Trophoblast cell (in vitro differentiated cells and primary cell): Measurements from ENCODE around the gene B4GALT4.
"Not testable (repeated sequence)": the region's sequence is repeated elsewhere in the genome, so short reads cannot be mapped to it uniquely, and the experiment has no call there.

Experiments
- DNase-seq, 2 donors: peaks; one replicate each; pipeline ENCODE4 v3.0.0-alpha.2; 2016
- H2AFZ ChIP-seq: 2 replicates; pipeline ENCODE4 v1.6.1; 2013; ENCODE audit warnings: low read length, moderate library complexity, mild to moderate bottlenecking; ENCODE audit not compliant: insufficient read depth, poor library complexity
- H2AK5ac ChIP-seq: 2 replicates; pipeline ENCODE4 v1.6.1; 2013; ENCODE audit warnings: mild to moderate bottlenecking, low read length
- H2BK120ac ChIP-seq: 2 replicates; pipeline ENCODE4 v1.6.1; 2013; ENCODE audit warnings: low read length, mild to moderate bottlenecking, moderate library complexity; ENCODE audit not compliant: insufficient read depth, poor library complexity
- H2BK12ac ChIP-seq: 2 replicates; pipeline ENCODE4 v1.6.1; 2013; ENCODE audit warnings: mild to moderate bottlenecking, low read length, moderate library complexity
- H2BK5ac ChIP-seq: 2 replicates; pipeline ENCODE4 v1.6.1; 2013; ENCODE audit warnings: low read length, low read depth, moderate library complexity, mild to moderate bottlenecking; ENCODE audit not compliant: poor library complexity
- H3K14ac ChIP-seq: 2 replicates; pipeline ENCODE4 v1.6.1; 2013; ENCODE audit warnings: mild to moderate bottlenecking, low read length
- H3K18ac ChIP-seq: 2 replicates; pipeline ENCODE4 v1.6.1; 2013; ENCODE audit warnings: mild to moderate bottlenecking, low read length
- H3K23ac ChIP-seq: 2 replicates; pipeline ENCODE4 v1.6.1; 2013; ENCODE audit warnings: low read length
- H3K27ac ChIP-seq: 2 replicates; pipeline ENCODE4 v1.5.1; 2013; ENCODE audit warnings: low read depth, mild to moderate bottlenecking, inconsistent platforms, low read length, moderate library complexity
- H3K27me3 ChIP-seq: 2 replicates; pipeline ENCODE4 v1.6.1; 2013; ENCODE audit warnings: inconsistent platforms, mild to moderate bottlenecking, low read length, moderate library complexity; ENCODE audit not compliant: insufficient read depth
- H3K36me3 ChIP-seq, 2 experiments: 1 replicate in 1 of 2; 2 replicates in 1 of 2; pipeline ENCODE4 v1.6.1; 2013; ENCODE audit warnings: low read length in 2 of 2, mild to moderate bottlenecking in 2 of 2, moderate library complexity in 1 of 2; ENCODE audit not compliant: insufficient read depth in 2 of 2, control insufficient read depth in 1 of 2
- H3K4ac ChIP-seq: 2 replicates; pipeline ENCODE4 v1.6.1; 2013; ENCODE audit warnings: low read depth, mild to moderate bottlenecking, low read length, moderate library complexity
- H3K4me1 ChIP-seq, 2 experiments: 1 replicate in 1 of 2; 2 replicates in 1 of 2; pipeline ENCODE4 v1.6.1; 2013; ENCODE audit warnings: low read length in 2 of 2, mild to moderate bottlenecking in 2 of 2, moderate library complexity in 1 of 2; ENCODE audit not compliant: insufficient read depth in 2 of 2, control insufficient read depth in 1 of 2
- H3K4me2 ChIP-seq: 2 replicates; pipeline ENCODE4 v1.6.1; 2013; ENCODE audit warnings: inconsistent platforms, mild to moderate bottlenecking, low read length, moderate library complexity
- H3K4me3 ChIP-seq: 2 replicates; pipeline ENCODE4 v1.5.1; 2013; ENCODE audit warnings: mild to moderate bottlenecking, low read depth, low read length, inconsistent platforms
- H3K79me1 ChIP-seq: one replicate; pipeline ENCODE4 v1.6.1; 2013; ENCODE audit warnings: low read length
- H3K79me2 ChIP-seq: 2 replicates; pipeline ENCODE4 v1.6.1; 2013; ENCODE audit warnings: low read length, mild to moderate bottlenecking; ENCODE audit not compliant: control insufficient read depth, insufficient read depth, poor library complexity
- H3K9ac ChIP-seq: 2 replicates; pipeline ENCODE4 v1.6.1; 2013; ENCODE audit warnings: mild to moderate bottlenecking, low read length
- H3K9me3 ChIP-seq: 2 replicates; pipeline ENCODE4 v1.6.1; 2013; ENCODE audit warnings: low read depth, mild to moderate bottlenecking, control low read depth, inconsistent platforms, low read length; ENCODE audit not compliant: insufficient read depth
- H4K12ac ChIP-seq: 2 replicates; pipeline ENCODE4 v1.6.1; 2013; ENCODE audit warnings: low read depth, mild to moderate bottlenecking, low read length, moderate library complexity
- H4K8ac ChIP-seq: 2 replicates; pipeline ENCODE4 v1.6.1; 2013; ENCODE audit warnings: low read depth, mild to moderate bottlenecking, low read length, moderate library complexity
- H4K91ac ChIP-seq: one replicate; pipeline ENCODE4 v1.6.1; 2013; ENCODE audit warnings: low read depth, mild to moderate bottlenecking, low read length, moderate library complexity
- WGBS: extraction: QIAGEN DNeasy Blood & Tissue Kit; methylation state at CpG from one replicate; pipeline ENCODE4 v1.1.7; 2013; ENCODE audit warnings: missing lambda C conversion rate; ENCODE audit not compliant: insufficient read length, insufficient coverage; ENCODE audit errors: extremely low coverage; 5-methylcytosine and 5-hydroxymethylcytosine counted together

B4GALT4 gene

DNA sequence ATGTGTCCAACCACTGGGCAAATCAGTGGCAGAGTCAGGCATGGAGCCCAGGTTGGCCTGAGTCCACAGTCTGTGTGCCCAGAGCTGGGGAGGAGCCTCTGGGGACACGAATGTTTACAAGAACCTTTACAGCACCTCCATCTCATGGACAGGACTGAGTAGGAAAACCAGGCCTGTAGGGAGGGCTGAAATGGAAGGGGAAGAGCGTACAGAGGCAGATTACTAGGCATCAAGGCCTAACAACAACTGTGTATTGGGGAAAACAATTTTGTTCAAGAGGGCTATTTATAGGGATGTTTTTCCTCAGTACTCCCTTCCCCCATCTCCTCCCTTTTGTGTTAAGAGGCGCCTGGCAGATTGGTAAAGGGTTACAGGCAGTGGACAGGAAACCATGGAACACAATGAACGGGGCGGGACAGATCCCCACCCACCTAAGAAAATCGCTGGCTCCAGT is 38.5 kb upstream of the B4GALT4 start:
- H3K4me1 ChIP-seq: peaks cover 0 to 13% of the 10 kb centered on the region in 2 experiments
- H3K9ac ChIP-seq: no peak overlapping the region
- peak overlapping the region; percentile 10 for H3K14ac ChIP-seq
- peak overlapping the region; percentile 35 for H2BK5ac ChIP-seq
- H3K36me3 ChIP-seq: no peaks in the 10 kb centered on the region
- H3K4ac ChIP-seq: peak overlapping the region; percentile 13
- no peak for DNase-seq
- no peaks in the 10 kb centered on the region for H3K79me2 ChIP-seq
- H3K27ac ChIP-seq: no peak overlapping the region
- H2BK120ac ChIP-seq: peak overlapping the region; percentile 12
- peaks cover 8% of the 10 kb centered on the region for H3K9me3 ChIP-seq
- H4K91ac ChIP-seq: peak overlapping the region; percentile 81
- H4K12ac ChIP-seq: no peak overlapping the region
- no peak overlapping the region for H3K18ac ChIP-seq
- peak overlapping the region; percentile 84 for H4K8ac ChIP-seq
- peak overlapping the region; percentile 98 for H2BK12ac ChIP-seq
- WGBS: no CpG with 5 or more reads among the region's 6 CpGs
- no peak overlapping the region for H2AK5ac ChIP-seq
- H3K79me1 ChIP-seq: peaks cover 7% of the 10 kb centered on the region
- H2AFZ ChIP-seq: peak overlapping the region; percentile 51
- H3K27me3 ChIP-seq: no peaks in the 10 kb centered on the region
- no peak overlapping the region for H3K23ac ChIP-seq
- H3K4me3 ChIP-seq: no peak overlapping the region
- H3K4me2 ChIP-seq: no peak overlapping the region

DNA sequence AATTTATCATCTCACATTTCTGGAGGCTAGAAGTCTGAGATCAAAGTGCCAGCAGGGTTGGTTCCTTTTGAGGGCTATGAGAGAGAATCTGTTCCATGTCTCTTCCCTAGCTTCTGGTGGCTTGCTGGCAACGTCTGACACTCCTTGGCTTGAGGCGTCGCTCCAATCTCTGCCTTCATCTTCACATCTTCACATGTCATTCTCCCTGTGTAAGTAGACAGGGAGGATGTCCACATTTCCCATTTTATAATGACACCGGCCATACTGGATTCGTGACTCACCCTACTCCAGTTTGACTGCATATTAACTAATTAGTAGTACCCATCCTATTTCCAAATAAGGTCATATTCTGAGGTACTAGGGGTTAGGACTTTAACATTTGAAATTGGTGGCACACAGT is 36.0 kb upstream of the B4GALT4 start:
- no peaks in the 10 kb centered on the region for H3K27me3 ChIP-seq
- peak; percentile 91 to 96 for DNase-seq
- peaks cover 0 to 13% of the 10 kb centered on the region in 2 experiments for H3K4me1 ChIP-seq
- H3K9ac ChIP-seq: no peak overlapping the region
- no peak overlapping the region for H3K18ac ChIP-seq
- H2BK12ac ChIP-seq: peak overlapping the region; percentile 50
- H3K23ac ChIP-seq: no peak overlapping the region
- H3K4me2 ChIP-seq: no peak overlapping the region
- H3K4me3 ChIP-seq: no peak overlapping the region
- H4K12ac ChIP-seq: no peak overlapping the region
- peak overlapping the region; percentile 13 for H2BK120ac ChIP-seq
- no peak overlapping the region for H3K27ac ChIP-seq
- H4K91ac ChIP-seq: peak overlapping the region; percentile 61
- H2AK5ac ChIP-seq: no peak overlapping the region
- no peak overlapping the region for H2BK5ac ChIP-seq
- peaks cover 1% of the 10 kb centered on the region for H3K9me3 ChIP-seq
- H3K79me1 ChIP-seq: peaks cover 7% of the 10 kb centered on the region
- no peak overlapping the region for H3K4ac ChIP-seq
- no peak overlapping the region for H2AFZ ChIP-seq
- no peaks in the 10 kb centered on the region for H3K79me2 ChIP-seq
- no peak overlapping the region for H4K8ac ChIP-seq
- no peaks in the 10 kb centered on the region for H3K36me3 ChIP-seq
- H3K14ac ChIP-seq: no peak overlapping the region
- no CpG with 5 or more reads among the region's 5 CpGs for WGBS

DNA sequence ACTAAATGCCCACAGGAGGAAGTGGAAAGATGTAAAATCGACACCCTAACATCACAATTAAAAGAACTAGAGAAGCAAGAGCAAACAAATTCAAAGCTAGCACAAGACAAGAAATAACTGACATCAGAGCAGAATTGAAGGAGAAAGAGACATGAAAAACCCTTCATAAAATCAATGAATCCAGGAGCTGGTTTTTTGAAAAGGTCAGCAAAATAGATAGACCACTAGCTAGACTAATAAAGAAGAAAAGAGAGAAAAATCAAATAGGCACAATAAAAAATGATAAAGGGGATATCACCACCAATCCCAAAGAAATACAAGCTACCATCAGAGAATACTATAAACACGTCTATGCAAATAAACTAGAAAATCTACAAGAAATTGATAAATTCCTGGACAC is 29.5 kb upstream of the B4GALT4 start:
- no CpG with 5 or more reads among the region's 2 CpGs for WGBS

GRCh38 chr3:119261055-119261454 is 20.4 kb upstream of the B4GALT4 start:
- H3K14ac ChIP-seq: no peak overlapping the region
- H3K36me3 ChIP-seq: no peaks in the 10 kb centered on the region
- H2AK5ac ChIP-seq: no peak overlapping the region
- no peak overlapping the region for H3K4me2 ChIP-seq
- H4K8ac ChIP-seq: no peak overlapping the region
- H3K27ac ChIP-seq: no peak overlapping the region
- no peak overlapping the region for H3K23ac ChIP-seq
- H4K91ac ChIP-seq: no peak overlapping the region
- no peaks in the 10 kb centered on the region for H3K79me2 ChIP-seq
- H3K4me3 ChIP-seq: no peak overlapping the region
- no peak overlapping the region for H2BK12ac ChIP-seq
- H3K4ac ChIP-seq: no peak overlapping the region
- no peak overlapping the region for H2BK5ac ChIP-seq
- H3K79me1 ChIP-seq: peaks cover 9% of the 10 kb centered on the region
- H4K12ac ChIP-seq: no peak overlapping the region
- no peak for DNase-seq
- WGBS: no CpG with 5 or more reads among the region's 6 CpGs
- no peak overlapping the region for H3K9ac ChIP-seq
- H3K4me1 ChIP-seq: peaks cover 0 to 8% of the 10 kb centered on the region in 2 experiments
- no peak overlapping the region for H3K18ac ChIP-seq
- no peaks in the 10 kb centered on the region for H3K27me3 ChIP-seq
- no peak overlapping the region for H2AFZ ChIP-seq
- no peaks in the 10 kb centered on the region for H3K9me3 ChIP-seq
- no peak overlapping the region for H2BK120ac ChIP-seq

More for the DNA sequence above, 29.5 kb upstream of the B4GALT4 start:
- H2BK120ac ChIP-seq, H2BK5ac ChIP-seq, H3K23ac ChIP-seq, H3K9me3 ChIP-seq, H3K79me1 ChIP-seq, H4K12ac ChIP-seq, H2BK12ac ChIP-seq, H3K4ac ChIP-seq, H3K4me3 ChIP-seq, H3K18ac ChIP-seq, H3K27ac ChIP-seq, H4K91ac ChIP-seq, H3K4me2 ChIP-seq, H4K8ac ChIP-seq, H3K9ac ChIP-seq, DNase-seq, H3K14ac ChIP-seq, H3K27me3 ChIP-seq, H3K4me1 ChIP-seq, H2AFZ ChIP-seq, H2AK5ac ChIP-seq, H3K36me3 ChIP-seq, H3K79me2 ChIP-seq: not testable (repeated sequence)
